CD4-positive, alpha-beta T cell treated with Interleukin-10 for 1 hour (primary cell): ENCODE data around the gene RASGEF1B.

Source experiments
- DNase-seq: peaks from one replicate; pipeline ENCODE4 v3.0.0-alpha.2; 2020

The RASGEF1B gene

GRCh38 chr4:81471588-81472280, at the start of gene RASGEF1B:
Gene RASGEF1B, minus strand, starts transcription at chr4:81471907. Its CDS starts 12,399 bp downstream, at chr4:81459508.
- peak; percentile 95 for DNase-seq

- no peak for DNase-seq
Observed at GRCh38 chr4:81519856-81520255, 48.1 kb upstream of the RASGEF1B start.

GRCh38 chr4:81519427-81519773, 47.7 kb upstream of the RASGEF1B start:
- no peak for DNase-seq

GRCh38 chr4:81518762-81519426, 47.2 kb upstream of the RASGEF1B start:
- DNase-seq, result no peak

- DNase-seq, result no peak
Observed at GRCh38 chr4:81516241-81516640, 44.5 kb upstream of the RASGEF1B start.

GRCh38 chr4:81512757-81513501, 41.2 kb upstream of the RASGEF1B start:
- DNase-seq, result no peak

- DNase-seq, result no peak
Observed at GRCh38 chr4:81512001-81512756, 40.5 kb upstream of the RASGEF1B start.

GRCh38 chr4:81510643-81511178, 39.0 kb upstream of the RASGEF1B start:
- DNase-seq, result no peak

- DNase-seq, result peak; percentile 16
Observed at GRCh38 chr4:81509822-81510221, 38.1 kb upstream of the RASGEF1B start.

- DNase-seq, result no peak
Observed at GRCh38 chr4:81509191-81509590, 37.5 kb upstream of the RASGEF1B start.

- DNase-seq, result no peak
Observed at GRCh38 chr4:81508411-81509185, 36.9 kb upstream of the RASGEF1B start.

- no peak for DNase-seq
Observed at GRCh38 chr4:81507530-81507929, 35.8 kb upstream of the RASGEF1B start.

- no peak for DNase-seq
Observed at GRCh38 chr4:81506731-81507130, 35.0 kb upstream of the RASGEF1B start.

- no peak for DNase-seq
Observed at GRCh38 chr4:81505726-81506125, 34.0 kb upstream of the RASGEF1B start.

GRCh38 chr4:81505004-81505598, 33.4 kb upstream of the RASGEF1B start:
- DNase-seq, result peak; percentile 68

GRCh38 chr4:81504112-81505003, 32.7 kb upstream of the RASGEF1B start:
- DNase-seq, result no peak

- no peak for DNase-seq
Observed at GRCh38 chr4:81503586-81503985, 31.9 kb upstream of the RASGEF1B start.

GRCh38 chr4:81502564-81502963, 30.9 kb upstream of the RASGEF1B start:
- DNase-seq, result no peak

GRCh38 chr4:81499840-81500239, 28.1 kb upstream of the RASGEF1B start:
- DNase-seq, result no peak

GRCh38 chr4:81498551-81499099, 26.9 kb upstream of the RASGEF1B start:
- DNase-seq, result no peak
